Fibroblast of skin of left biceps (primary cell): ENCODE data around the gene USP33.
A peak's percentile ranks its signal among the peaks of the same experiment; 100 is the strongest.
"Not testable (repeated sequence)": the region's sequence is repeated elsewhere in the genome, so short reads cannot be mapped to it uniquely, and the experiment has no call there.

Source experiments
- DNase-seq, 2 experiments: peaks; one replicate each; pipeline ENCODE4 v3.0.0-alpha.2; 2013; ENCODE audit warnings: low read depth in 2 of 2

Gene USP33

GRCh38 chr1:77672374-77672773 is 87.3 kb downstream of the USP33 start:
- no peak for DNase-seq

DNA sequence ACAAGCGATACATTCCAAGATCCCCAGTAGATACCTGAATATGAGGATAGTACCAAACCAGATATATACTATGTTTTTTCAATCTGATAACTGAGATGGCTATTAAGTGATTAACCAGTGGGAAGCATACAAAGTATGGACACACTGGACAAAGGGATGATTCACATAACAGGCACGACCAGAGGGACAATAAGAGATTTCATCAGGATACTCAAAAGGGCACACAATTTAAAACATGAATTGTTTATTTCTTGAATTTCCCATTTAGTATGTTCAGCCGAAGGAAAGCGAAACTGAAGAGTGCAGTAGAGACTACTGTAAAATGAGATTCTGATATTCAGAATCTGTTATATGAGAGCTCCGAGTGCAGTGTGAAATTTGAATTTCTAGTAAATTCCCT is 87.8 kb downstream of the USP33 start:
- DNase-seq = no peak

GRCh38 chr1:77670330-77670729 is 89.3 kb downstream of the USP33 start:
- no peak for DNase-seq

- DNase-seq = no peak
Observed at GRCh38 chr1:77668924-77669449, 90.7 kb downstream of the USP33 start.

- no peak for DNase-seq
Observed at GRCh38 chr1:77664939-77665516, 94.6 kb downstream of the USP33 start.

GRCh38 chr1:77661696-77662095 is 98.0 kb downstream of the USP33 start:
- no peak for DNase-seq

GRCh38 chr1:77659879-77660593 is 99.6 kb downstream of the USP33 start:
- DNase-seq = no peak

- DNase-seq = no peak
Observed at GRCh38 chr1:77658271-77658670, 101.4 kb downstream of the USP33 start.

DNA sequence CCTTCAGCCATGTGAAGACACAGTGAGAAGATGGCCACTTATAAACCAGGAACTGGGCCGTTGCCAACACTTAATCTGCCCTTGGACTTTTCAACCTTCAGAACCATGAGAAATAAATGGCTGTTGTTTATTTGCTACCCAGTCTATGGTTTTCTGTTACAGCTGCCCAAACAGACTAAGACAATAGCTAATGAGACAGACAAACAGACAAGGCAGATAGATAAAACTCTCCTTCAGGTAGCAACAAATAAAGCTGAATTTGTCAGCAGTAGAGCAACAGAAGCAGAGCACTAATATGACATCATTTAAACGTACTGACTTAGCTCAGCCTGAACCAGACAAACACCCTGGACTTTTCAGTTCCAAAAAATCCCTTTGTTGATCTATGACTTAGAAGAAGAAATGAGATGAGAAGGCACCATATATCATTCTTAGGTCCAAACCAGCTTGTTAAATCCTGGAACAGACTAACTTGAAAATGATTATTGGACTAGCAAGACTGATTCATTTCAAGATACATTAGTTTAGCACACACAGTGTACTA is 104.1 kb downstream of the USP33 start:
- no peak for DNase-seq

DNA sequence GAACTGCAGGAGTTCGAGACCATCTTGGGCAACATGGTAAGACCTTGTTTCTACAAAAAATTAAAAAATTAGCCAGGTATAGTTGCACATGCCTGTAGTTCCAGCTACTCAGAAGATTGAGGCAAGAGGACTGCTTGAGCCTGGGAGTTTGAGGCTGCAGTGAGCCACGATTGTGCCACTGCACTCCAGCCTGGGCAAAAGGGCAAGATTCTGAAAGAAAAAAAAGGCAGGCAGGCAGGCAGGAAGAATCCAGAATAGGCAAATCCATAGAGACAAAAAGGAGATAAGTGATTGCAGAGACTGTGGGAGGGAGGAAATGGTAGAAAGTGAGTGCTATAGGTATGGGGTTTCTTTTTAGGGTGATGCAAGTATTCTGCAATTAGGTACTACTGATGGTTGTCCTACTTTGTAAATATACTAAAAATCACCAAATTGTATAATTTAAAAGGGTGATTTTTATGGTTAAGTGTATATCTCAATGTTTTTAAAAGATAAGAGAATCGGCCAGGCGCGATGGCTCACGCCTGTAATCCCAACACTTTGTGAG is 106.6 kb downstream of the USP33 start:
- DNase-seq = no peak

DNA sequence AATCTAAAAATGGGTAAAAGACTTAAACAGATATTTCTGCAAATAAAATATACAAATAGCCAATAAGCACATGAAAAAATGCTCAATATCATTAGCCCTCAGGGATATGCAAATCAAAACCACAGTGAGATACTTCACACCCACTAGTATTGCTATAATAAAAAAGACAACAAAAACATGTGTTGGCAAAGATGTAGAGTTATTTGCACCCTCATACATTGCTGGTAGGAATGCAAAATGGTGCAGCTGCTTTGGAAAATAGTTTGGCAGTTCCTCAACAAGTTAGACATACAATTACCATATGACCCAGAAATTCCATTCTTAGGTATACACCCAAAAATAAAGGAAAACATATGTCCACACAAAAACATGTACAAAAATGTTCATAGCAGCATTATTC is 107.4 kb downstream of the USP33 start:
- DNase-seq = peak; percentile 80 to 83

- DNase-seq = no peak
Observed at GRCh38 chr1:77649127-77649526, 110.5 kb downstream of the USP33 start.

- not testable (repeated sequence) for DNase-seq
Observed at GRCh38 chr1:77646224-77646623, 113.4 kb downstream of the USP33 start.
